Liver (tissue), 9 donors: Measurements from ENCODE around the gene SLIT1. TPM values are rescaled to one million over a fixed set of nuclear protein-coding genes. Genes with fewer than 3 reads are reported as not detected.

Experiments used
- DNase-seq: peaks from one replicate; pipeline ENCODE4 v3.0.0-alpha.2; 2017; ENCODE audit warnings: low spot score
- H3K27ac ChIP-seq, 2 donors: one replicate each; pipeline ENCODE4 v1.7.0; 2013; ENCODE audit warnings: inconsistent platforms in 2 of 2, low read length in 2 of 2, control low read depth in 1 of 2, low read depth in 1 of 2, mild to moderate bottlenecking in 1 of 2
- H3K27me3 ChIP-seq, 4 donors: one replicate each; pipeline versions ENCODE4 v1.6.1 to v1.7.0; 2013; ENCODE audit warnings: low read length in 3 of 4, inconsistent platforms in 1 of 4, mild to moderate bottlenecking in 1 of 4, moderate library complexity in 1 of 4; ENCODE audit not compliant: control insufficient read depth in 4 of 4, insufficient read depth in 4 of 4
- H3K36me3 ChIP-seq, 4 donors: one replicate each; pipeline versions ENCODE4 v1.6.1 to v1.7.0; 2013; ENCODE audit warnings: low read length in 3 of 4, mild to moderate bottlenecking in 3 of 4, low read depth in 1 of 4, moderate library complexity in 1 of 4; ENCODE audit not compliant: control insufficient read depth in 4 of 4, insufficient read depth in 3 of 4
- H3K4me1 ChIP-seq, 4 donors: one replicate each; pipeline versions ENCODE4 v1.6.1 to v1.7.0; 2013; ENCODE audit warnings: low read length in 3 of 4, mild to moderate bottlenecking in 3 of 4, moderate library complexity in 1 of 4; ENCODE audit not compliant: control insufficient read depth in 4 of 4, insufficient read depth in 4 of 4
- H3K4me3 ChIP-seq, 3 donors: one replicate each; pipeline versions ENCODE4 v1.6.1 to v1.7.0; 2013; ENCODE audit warnings: low read length in 3 of 3, control low read depth in 1 of 3, low read depth in 1 of 3, mild to moderate bottlenecking in 1 of 3
- H3K9ac ChIP-seq, 2 donors: one replicate each; pipeline ENCODE4 v1.7.0; 2013; ENCODE audit warnings: low read length in 2 of 2, mild to moderate bottlenecking in 2 of 2, moderate library complexity in 2 of 2, control low read depth in 1 of 2, low read depth in 1 of 2
- H3K9me3 ChIP-seq, 4 donors: one replicate each; pipeline versions ENCODE4 v1.6.1 to v1.7.0; 2013; ENCODE audit warnings: low read length in 3 of 4; ENCODE audit not compliant: control insufficient read depth in 4 of 4
- CTCF ChIP-seq: fragments of 150-350 bp; IDR thresholded peaks from 2 replicates; pipeline ENCODE4 v1.5.1; 2017; ENCODE audit warnings: improper control_type of control experiment, low read depth, low read length; ENCODE audit not compliant: missing input control
- EGR1 ChIP-seq, 2 donors: IDR thresholded peaks; 2 replicates each; pipeline ENCODE4 v1.6.1; 2016 to 2018; ENCODE audit warnings: antibody characterized with exemption in 2 of 2, low read depth in 2 of 2
- FOXA1 ChIP-seq: IDR thresholded peaks from 2 replicates; pipeline ENCODE4 v1.6.1; 2016; ENCODE audit warnings: antibody characterized with exemption
- FOXA2 ChIP-seq: IDR thresholded peaks from 2 replicates; pipeline ENCODE4 v1.6.1; 2016; ENCODE audit warnings: antibody characterized with exemption
- GABPA ChIP-seq, 2 donors: IDR thresholded peaks in 1 of 2; conservative IDR thresholded peaks in 1 of 2; 2 replicates each; pipeline ENCODE4 v1.6.1; 2016; ENCODE audit warnings: antibody characterized with exemption in 2 of 2, mild to moderate bottlenecking in 1 of 2, moderate library complexity in 1 of 2
- HNF4A ChIP-seq, 2 donors: conservative IDR thresholded peaks; 2 replicates each; pipeline ENCODE4 v1.6.1; 2016; ENCODE audit warnings: antibody characterized with exemption in 2 of 2, mild to moderate bottlenecking in 2 of 2
- HNF4G ChIP-seq: IDR thresholded peaks from 2 replicates; pipeline ENCODE4 v1.6.1; 2016; ENCODE audit warnings: antibody characterized with exemption
- JUND ChIP-seq, 2 donors: IDR thresholded peaks; 2 replicates each; pipeline ENCODE4 v1.6.1; 2016; ENCODE audit warnings: antibody characterized with exemption in 2 of 2
- MAX ChIP-seq: IDR thresholded peaks from 2 replicates; pipeline ENCODE4 v1.6.1; 2016; ENCODE audit warnings: antibody characterized with exemption
- NR2F2 ChIP-seq: IDR thresholded peaks from 2 replicates; pipeline ENCODE4 v1.6.1; 2016; ENCODE audit warnings: antibody characterized with exemption
- RAD21 ChIP-seq, 2 donors: IDR thresholded peaks; 2 replicates each; pipeline ENCODE4 v1.6.1; 2016; ENCODE audit warnings: antibody characterized with exemption in 2 of 2, mild to moderate bottlenecking in 2 of 2
- REST ChIP-seq: IDR thresholded peaks from 2 replicates; pipeline ENCODE4 v1.6.1; 2016; ENCODE audit warnings: antibody characterized with exemption, mild to moderate bottlenecking
- RXRA ChIP-seq, 2 donors: IDR thresholded peaks; 2 replicates each; pipeline ENCODE4 v1.6.1; 2017 to 2018; ENCODE audit warnings: antibody characterized with exemption in 2 of 2, mild to moderate bottlenecking in 1 of 2
- SP1 ChIP-seq: IDR thresholded peaks from 2 replicates; pipeline ENCODE4 v1.6.1; 2018; ENCODE audit warnings: antibody characterized with exemption, mild to moderate bottlenecking
- TAF1 ChIP-seq: conservative IDR thresholded peaks from 2 replicates; pipeline ENCODE4 v1.6.1; 2016; ENCODE audit warnings: antibody characterized with exemption, mild to moderate bottlenecking
- YY1 ChIP-seq: IDR thresholded peaks from 2 replicates; pipeline ENCODE4 v1.6.1; 2016; ENCODE audit warnings: antibody characterized with exemption, mild to moderate bottlenecking
- WGBS: extraction: QIAGEN DNeasy Blood & Tissue Kit; methylation state at CpG from one replicate; pipeline ENCODE4 v1.1.7; 2013; 5-methylcytosine and 5-hydroxymethylcytosine counted together
- polyA plus RNA-seq, 2 donors: library from polyadenylated mRNA; stranded (reverse) in 1 of 2; unstranded in 1 of 2; fragments of 200-250 nt in 1 of 2; fragments of >200 nt in 1 of 2; fragmentation: Nextera tagmentation in 1 of 2; extraction: Ambion mirVana in 1 of 2; gene quantifications; one replicate each; pipeline versions ENCODE4 v1.2.1 to v1.2.3, GENCODE V29; 2013 to 2015
- total RNA-seq, 2 donors: library from RNA; depleted of rRNA; stranded (reverse); fragments of >200 nt; gene quantifications; one replicate each; pipeline ENCODE4 v1.2.3, GENCODE V29; 2014
- TF ChIP-seq, protein P1 (sequence below): IDR thresholded peaks from 2 replicates; pipeline ENCODE4 v1.6.1; 2016; ENCODE audit warnings: antibody characterized with exemption
- TF ChIP-seq, protein P2 (sequence below): IDR thresholded peaks from 2 replicates; pipeline ENCODE4 v1.6.1; 2016; ENCODE audit warnings: antibody characterized with exemption
- donor health status: healthy.
- donor health status: healthy.
- donor health status: healthy.
- donor health status: healthy.
- donor health status: healthy.

The SLIT1 gene
- total and polyA plus RNA-seq, 4 donors, result under 0.01 to 0.14 (median 0.06) TPM

DNA sequence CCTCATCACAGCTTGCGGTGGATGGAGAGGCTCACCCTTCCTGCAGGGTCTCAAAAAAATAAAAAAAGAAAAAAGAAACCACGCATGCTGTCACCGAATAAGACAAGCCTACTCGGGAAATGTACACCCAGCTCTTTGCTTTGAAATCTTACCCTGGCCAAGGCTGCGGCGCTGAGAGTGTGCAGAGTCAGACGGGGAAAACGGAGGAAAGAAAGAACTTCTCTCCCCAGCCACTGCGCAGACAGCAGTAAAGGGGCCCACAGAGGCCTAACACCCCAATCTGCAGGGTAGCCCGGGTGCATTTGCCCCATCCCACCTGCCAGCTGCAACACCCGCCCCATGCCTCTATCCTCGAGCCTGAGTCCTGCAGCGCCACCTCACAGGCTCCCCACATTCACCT lies 14.8 kb downstream of the SLIT1 start:
- TF ChIP-seq CTCF, result no peak
- no peaks in the 10 kb centered on the region for H3K27me3 ChIP-seq
- 75% methylated on average over 13 of the region's 13 CpGs for WGBS

GRCh38 chr10:97169911-97170693 lies 15.7 kb downstream of the SLIT1 start:
- TF ChIP-seq YY1 (no peak), RAD21 (IDR thresholded peaks at IDR 0.05) (no peak), HNF4G (no peak), TAF1 (no peak), REST (no peak), FOXA1 (no peak), EGR1 (IDR thresholded peaks at IDR 0.05; ENCODE audit: low read depth in 2 of 2) (no peak), FOXA2 (no peak), MAX (no peak), CTCF (no peak), GABPA (IDR thresholded peaks at IDR 0.05 in 1 of 2, conservative IDR thresholded peaks at IDR 0.05 in 1 of 2) (no peak), SP1 (no peak), RXRA (IDR thresholded peaks at IDR 0.05) (no peak), HNF4A (conservative IDR thresholded peaks at IDR 0.05) (no peak), NR2F2 (no peak), JUND (IDR thresholded peaks at IDR 0.05) (no peak)
- TF ChIP-seq, protein P1, sequence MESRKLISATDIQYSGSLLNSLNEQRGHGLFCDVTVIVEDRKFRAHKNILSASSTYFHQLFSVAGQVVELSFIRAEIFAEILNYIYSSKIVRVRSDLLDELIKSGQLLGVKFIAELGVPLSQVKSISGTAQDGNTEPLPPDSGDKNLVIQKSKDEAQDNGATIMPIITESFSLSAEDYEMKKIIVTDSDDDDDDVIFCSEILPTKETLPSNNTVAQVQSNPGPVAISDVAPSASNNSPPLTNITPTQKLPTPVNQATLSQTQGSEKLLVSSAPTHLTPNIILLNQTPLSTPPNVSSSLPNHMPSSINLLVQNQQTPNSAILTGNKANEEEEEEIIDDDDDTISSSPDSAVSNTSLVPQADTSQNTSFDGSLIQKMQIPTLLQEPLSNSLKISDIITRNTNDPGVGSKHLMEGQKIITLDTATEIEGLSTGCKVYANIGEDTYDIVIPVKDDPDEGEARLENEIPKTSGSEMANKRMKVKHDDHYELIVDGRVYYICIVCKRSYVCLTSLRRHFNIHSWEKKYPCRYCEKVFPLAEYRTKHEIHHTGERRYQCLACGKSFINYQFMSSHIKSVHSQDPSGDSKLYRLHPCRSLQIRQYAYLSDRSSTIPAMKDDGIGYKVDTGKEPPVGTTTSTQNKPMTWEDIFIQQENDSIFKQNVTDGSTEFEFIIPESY, result no peak
- TF ChIP-seq, protein P2, sequence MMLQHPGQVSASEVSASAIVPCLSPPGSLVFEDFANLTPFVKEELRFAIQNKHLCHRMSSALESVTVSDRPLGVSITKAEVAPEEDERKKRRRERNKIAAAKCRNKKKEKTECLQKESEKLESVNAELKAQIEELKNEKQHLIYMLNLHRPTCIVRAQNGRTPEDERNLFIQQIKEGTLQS, result no peak
- DNase-seq, result no peak
- no peaks in the 10 kb centered on the region for H3K36me3 ChIP-seq
- H3K4me1 ChIP-seq, result no peaks in the 10 kb centered on the region
- H3K4me3 ChIP-seq, result no peak overlapping the region
- H3K9ac ChIP-seq, result no peak overlapping the region
- no peaks in the 10 kb centered on the region for H3K27me3 ChIP-seq
- WGBS, result 69% methylated on average over 14 of the region's 14 CpGs
- no peaks in the 10 kb centered on the region for H3K9me3 ChIP-seq
- no peak overlapping the region for H3K27ac ChIP-seq

More for the DNA sequence above, 14.8 kb downstream of the SLIT1 start:
- Histone ChIP-seq H3K4me1 (no peaks in the 10 kb centered on the region), H3K36me3 (no peaks in the 10 kb centered on the region), H3K27ac (no peak overlapping the region), H3K4me3 (no peak overlapping the region), H3K9me3 (no peaks in the 10 kb centered on the region), H3K9ac (no peak overlapping the region)
- DNase-seq, result no peak
